OCI-LY7 (cell line): ENCODE data around the gene SCYL2. TPM values are rescaled to one million over a fixed set of nuclear protein-coding genes. Genes with fewer than 3 reads are reported as not detected.

Experiments used
- Bru-seq: library from RNA; stranded (reverse); fragments of 400-500 nt; gene quantifications from one replicate; lab custom pipeline; 2021; lab: Mats Ljungman, UMichigan
- BruChase-seq, 2 experiments: library from RNA; stranded (reverse); fragments of 400-500 nt; gene quantifications; one replicate each; lab custom pipeline; 2021; lab: Mats Ljungman, UMichigan
- BruUV-seq: library from RNA; stranded (reverse); fragments of 400-500 nt; replicated peaks from 2 replicates; lab custom pipeline; 2021; lab: Mats Ljungman, UMichigan
- CTCF ChIA-PET: fragments of 300-600 bp; sonication (Branson Sonifier 250); formaldehyde crosslinking; loops from one replicate; lab custom pipeline; 2022; ENCODE audit warnings: antibody characterized with exemption; ENCODE audit not compliant: unreplicated experiment; lab: Charles Lee
- POLR2A ChIA-PET: fragments of 300-600 bp; sonication (Branson Sonifier 250); formaldehyde crosslinking; loops from one replicate; lab custom pipeline; 2022; ENCODE audit warnings: antibody characterized with exemption; lab: Charles Lee
- DNase-seq: peaks from one replicate; pipeline ENCODE4 v3.0.0-alpha.2; 2015; ENCODE audit warnings: low spot score
- H2AFZ ChIP-seq: fragments of 200-600 bp; sonication (generic), shearing (Covaris generic); 2 replicates; pipeline ENCODE4 v1.6.1; 2014; ENCODE audit warnings: mild to moderate bottlenecking, antibody characterized with exemption, low read length, moderate library complexity
- H3K27ac ChIP-seq: fragments of 200-600 bp; sonication (generic); 2 replicates; pipeline ENCODE4 v1.5.1; 2014; ENCODE audit warnings: mixed run types, low read depth, mild to moderate bottlenecking, moderate library complexity, low read length, inconsistent platforms; ENCODE audit not compliant: poor library complexity, severe bottlenecking
- H3K36me3 ChIP-seq: fragments of 200-600 bp; sonication (generic); 2 replicates; pipeline ENCODE4 v1.6.1; 2014; ENCODE audit warnings: mild to moderate bottlenecking, antibody characterized with exemption, low read length, moderate library complexity, mixed read lengths; ENCODE audit not compliant: insufficient read depth
- H3K4me1 ChIP-seq: fragments of 200-600 bp; sonication (generic); 2 replicates; pipeline ENCODE4 v1.5.1; 2014; ENCODE audit warnings: mild to moderate bottlenecking, low read length; ENCODE audit not compliant: insufficient read depth, poor library complexity, severe bottlenecking
- H3K4me2 ChIP-seq: fragments of 200-600 bp; sonication (generic); 2 replicates; pipeline ENCODE4 v1.6.1; 2014; ENCODE audit warnings: mild to moderate bottlenecking, low read length
- H3K4me3 ChIP-seq: fragments of 200-600 bp; sonication (generic); 2 replicates; pipeline ENCODE4 v1.5.1; 2014; ENCODE audit warnings: mild to moderate bottlenecking, low read depth, low read length; ENCODE audit not compliant: poor library complexity, severe bottlenecking
- H3K79me2 ChIP-seq: fragments of 200-600 bp; sonication (generic); 2 replicates; pipeline ENCODE4 v1.6.1; 2016; ENCODE audit warnings: low read depth, mild to moderate bottlenecking, low read length, moderate library complexity, mixed read lengths; ENCODE audit not compliant: insufficient read depth
- H3K9me2 ChIP-seq: fragments of 200-600 bp; sonication (generic); 2 replicates; pipeline ENCODE4 v1.6.1; 2016; ENCODE audit warnings: mild to moderate bottlenecking, low read length, mixed read lengths; ENCODE audit not compliant: insufficient read depth
- H3K9me3 ChIP-seq: fragments of 200-600 bp; sonication (generic); 2 replicates; pipeline ENCODE4 v1.6.1; 2014; ENCODE audit warnings: mild to moderate bottlenecking, mixed run types, low read length, mixed read lengths
- H4K20me1 ChIP-seq: fragments of 200-600 bp; sonication (generic); 2 replicates; pipeline ENCODE4 v1.6.1; 2014; ENCODE audit warnings: mild to moderate bottlenecking, antibody characterized with exemption, low read length, moderate library complexity, mixed read lengths; ENCODE audit not compliant: insufficient read depth
- EZH2phosphoT487 ChIP-seq: fragments of 200-600 bp; sonication (generic); IDR thresholded peaks from 2 replicates; pipeline ENCODE4 v1.6.1; 2018; ENCODE audit warnings: low read depth, borderline replicate concordance, mild to moderate bottlenecking, mixed run types, antibody characterized with exemption, low read length, moderate library complexity, mixed read lengths
- intact Hi-C: fragments of 100-400 bp; cut with micrococcal nuclease; formaldehyde crosslinking; loops from one replicate; pipeline ENCODE4 v1.10.0; 2022; ENCODE audit not compliant: unreplicated experiment
- long read RNA-seq: library from polyadenylated mRNA; stranded (forward); transcript quantifications from one replicate; pipeline ENCODE4 v2.0.0, GENCODE V29; 2022
- total RNA-seq, 2 experiments: library from RNA; depleted of rRNA in 1 of 2; stranded (reverse); fragments of >200 nt in 1 of 2; shearing (Covaris generic) in 1 of 2; gene quantifications; 2 replicates each; pipeline ENCODE4 v1.2.3, GENCODE V29; 2014 to 2022
- TF ChIP-seq, protein P1 (sequence below): fragments of 200-600 bp; sonication (generic); conservative IDR thresholded peaks from 2 replicates; pipeline ENCODE4 v1.5.1; 2014; ENCODE audit warnings: mild to moderate bottlenecking, antibody characterized with exemption, low read length, moderate library complexity, mixed read lengths

Gene SCYL2
- 13.9 and 16.6 TPM in 2 replicates for total RNA-seq (2014; rRNA removed; shearing (Covaris generic))
- 28.1 and 30.7 TPM in 2 replicates for total RNA-seq (2022)
- percentile 76 among the genes with signal in this experiment for Bru-seq, nascent RNA
- percentile 76 among the genes with signal in this experiment for BruChase-seq, experiment 1, labeled RNA remaining after a 6-hour chase
- BruChase-seq, experiment 2, labeled RNA remaining after a 2-hour chase, result percentile 77 among the genes with signal in this experiment
- long read RNA-seq, full-length matches to known transcripts, result 11 of 42 reads
- long read RNA-seq, partial matches to known transcripts, result 10 of 42 reads
- long read RNA-seq, other reads (novel, unspliced or antisense), result 21 of 42 reads

DNA sequence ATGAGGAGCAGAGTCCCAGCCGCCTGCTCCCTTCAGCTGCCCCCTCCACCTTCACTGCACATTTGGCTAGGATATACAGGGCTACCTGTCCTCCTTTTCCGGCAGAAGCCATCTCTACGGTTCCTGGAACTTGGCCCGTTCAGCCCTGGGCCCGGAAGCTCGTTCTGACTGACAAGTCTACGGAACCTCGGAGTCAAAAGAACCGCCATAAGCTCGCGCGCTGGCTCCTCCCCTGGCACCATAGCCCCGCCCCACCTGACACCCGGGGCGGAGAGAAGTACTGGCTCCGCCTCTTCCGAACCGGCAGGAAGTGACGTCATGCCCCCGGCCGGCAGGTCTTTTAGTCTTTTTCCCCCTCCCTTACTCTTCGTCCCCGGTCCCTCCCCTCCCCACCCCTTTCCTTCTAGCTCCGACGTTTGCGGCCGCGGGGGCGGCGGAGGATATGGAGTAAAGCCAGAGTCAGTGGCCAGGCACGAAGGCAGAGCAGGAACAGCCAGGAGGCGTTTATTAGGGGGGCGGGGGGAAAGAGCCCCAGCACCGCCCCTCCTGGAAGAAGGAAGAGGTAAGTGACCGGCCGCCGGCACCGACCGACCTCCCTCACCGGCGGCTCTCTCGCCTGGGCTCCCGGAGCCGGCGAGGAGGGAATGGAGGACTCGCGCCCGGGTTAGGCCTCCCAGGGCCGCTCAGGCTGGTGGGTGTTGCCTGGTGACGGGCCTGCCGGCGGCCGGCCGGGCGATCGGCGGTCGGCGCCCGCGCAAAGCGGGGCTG lies at the start of gene SCYL2, which contains the start of gene DEPDC4:
SCYL2 (plus strand) TSS at position 343 of the 768 bp plus-strand sequence. CDS start 15,794 bp downstream, outside the sequence.
DEPDC4 (minus strand) TSS at position 245 of the 768 bp plus-strand sequence; CDS start at position 242, 3 bp downstream.
- intact Hi-C loops, result loop anchor here (2.0 to 5.0 kb wide), 2 partner anchors 65 to 124 kb away; partner anchors contain the start of genes ACTR6 and BLTP3B
- peaks cover 5% of the 10 kb centered on the region for H4K20me1 ChIP-seq
- peak within 1 kb of the TSS; percentile 81 for H3K4me2 ChIP-seq
- peaks cover 34% of the 10 kb centered on the region for H3K79me2 ChIP-seq
- peaks cover 23% of the 10 kb centered on the region for H3K4me1 ChIP-seq
- BruUV-seq, result no TSS peak
- no peaks in the 10 kb centered on the region for H3K36me3 ChIP-seq
- H3K4me3 ChIP-seq, result peak within 1 kb of the TSS; percentile 93
- ChIA-PET POLR2A (interaction anchor here (0.5 to 2.5 kb wide), 9 partner anchors 10 to 831 kb away, joined by 3 to 12 read pairs (median 3); partner anchors contain the start of gene ACTR6), CTCF (interaction anchor here (0.8 kb wide), 1 partner anchor 11 kb away, joined by 3 read pairs; no protein-coding TSS in a partner anchor)
- DNase-seq, result peak; percentile 91
- H2AFZ ChIP-seq, result peak within 1 kb of the TSS; percentile 73
- no peak for TF ChIP-seq EZH2phosphoT487
- TF ChIP-seq, protein P1, sequence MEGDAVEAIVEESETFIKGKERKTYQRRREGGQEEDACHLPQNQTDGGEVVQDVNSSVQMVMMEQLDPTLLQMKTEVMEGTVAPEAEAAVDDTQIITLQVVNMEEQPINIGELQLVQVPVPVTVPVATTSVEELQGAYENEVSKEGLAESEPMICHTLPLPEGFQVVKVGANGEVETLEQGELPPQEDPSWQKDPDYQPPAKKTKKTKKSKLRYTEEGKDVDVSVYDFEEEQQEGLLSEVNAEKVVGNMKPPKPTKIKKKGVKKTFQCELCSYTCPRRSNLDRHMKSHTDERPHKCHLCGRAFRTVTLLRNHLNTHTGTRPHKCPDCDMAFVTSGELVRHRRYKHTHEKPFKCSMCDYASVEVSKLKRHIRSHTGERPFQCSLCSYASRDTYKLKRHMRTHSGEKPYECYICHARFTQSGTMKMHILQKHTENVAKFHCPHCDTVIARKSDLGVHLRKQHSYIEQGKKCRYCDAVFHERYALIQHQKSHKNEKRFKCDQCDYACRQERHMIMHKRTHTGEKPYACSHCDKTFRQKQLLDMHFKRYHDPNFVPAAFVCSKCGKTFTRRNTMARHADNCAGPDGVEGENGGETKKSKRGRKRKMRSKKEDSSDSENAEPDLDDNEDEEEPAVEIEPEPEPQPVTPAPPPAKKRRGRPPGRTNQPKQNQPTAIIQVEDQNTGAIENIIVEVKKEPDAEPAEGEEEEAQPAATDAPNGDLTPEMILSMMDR, result no peak
- H3K9me2 ChIP-seq, result no peaks in the 10 kb centered on the region
- peak within 1 kb of the TSS; percentile 45 for H3K27ac ChIP-seq
- no peaks in the 10 kb centered on the region for H3K9me3 ChIP-seq

DNA sequence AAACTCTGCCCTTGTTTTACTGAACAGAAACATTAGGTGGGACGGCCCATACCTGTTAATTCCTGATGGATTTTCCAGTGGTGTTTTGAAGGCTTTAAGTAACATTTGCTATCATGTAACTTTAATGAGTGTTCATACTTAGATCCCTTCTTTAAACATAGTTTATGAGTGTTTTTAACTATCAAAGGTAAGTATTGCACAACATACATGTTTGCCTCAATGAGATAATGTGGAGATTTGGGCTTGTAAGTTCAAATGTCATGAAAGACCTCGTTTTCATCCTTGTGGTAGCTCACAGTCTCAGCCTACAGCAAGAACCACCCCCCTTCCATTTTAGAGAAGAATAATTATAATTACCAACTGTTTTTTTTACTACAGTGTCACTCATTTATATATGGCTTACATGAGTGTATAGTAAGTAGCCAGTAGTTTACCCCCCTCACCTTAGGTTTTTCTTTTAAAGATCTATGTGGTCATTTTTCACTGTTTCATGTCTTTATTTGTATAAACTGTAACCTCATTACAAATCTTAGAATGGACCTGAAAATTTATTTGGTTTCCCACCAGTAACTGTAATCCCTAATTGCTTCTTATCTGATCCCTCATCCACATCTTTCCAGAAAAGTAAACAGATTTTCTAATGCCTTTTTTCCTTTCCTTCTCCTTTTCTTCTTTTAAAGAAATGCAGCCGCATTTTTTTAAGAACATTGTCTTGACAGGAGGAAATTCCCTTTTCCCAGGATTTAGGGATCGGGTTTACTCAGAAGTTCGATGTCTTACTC lies 47.5 kb upstream of the SCYL2 start:
- TF ChIP-seq, protein P1, result no peak
- TF ChIP-seq EZH2phosphoT487, result no peak
- CTCF ChIA-PET, result no interaction called here
- Histone ChIP-seq H3K4me1 (no peaks in the 10 kb centered on the region), H3K79me2 (no peaks in the 10 kb centered on the region), H3K4me2 (no peak overlapping the region), H3K9me3 (no peaks in the 10 kb centered on the region), H2AFZ (no peak overlapping the region), H3K27ac (no peak overlapping the region), H3K9me2 (no peaks in the 10 kb centered on the region), H4K20me1 (no peaks in the 10 kb centered on the region), H3K4me3 (no peak overlapping the region), H3K36me3 (peaks cover 77% of the 10 kb centered on the region)
- no TSS peak for BruUV-seq
- POLR2A ChIA-PET, result interaction anchor here (0.6 to 1.1 kb wide), 3 partner anchors 40 to 1110 kb away, joined by 3 to 5 read pairs (median 3); no protein-coding TSS in a partner anchor
- intact Hi-C loops, result no loop called here
- no peak for DNase-seq
